NK-92 treated with Interleukin-12 subunit alpha and Interleukin-12 subunit beta, amount 100 ng/mL, for 24 hours (cell line): ENCODE results near the gene C4orf54.

ENCODE experiments used
- DNase-seq: peaks from one replicate; lab custom pipeline; 2025; lab: John Stamatoyannopoulos, UW

Gene C4orf54

DNA sequence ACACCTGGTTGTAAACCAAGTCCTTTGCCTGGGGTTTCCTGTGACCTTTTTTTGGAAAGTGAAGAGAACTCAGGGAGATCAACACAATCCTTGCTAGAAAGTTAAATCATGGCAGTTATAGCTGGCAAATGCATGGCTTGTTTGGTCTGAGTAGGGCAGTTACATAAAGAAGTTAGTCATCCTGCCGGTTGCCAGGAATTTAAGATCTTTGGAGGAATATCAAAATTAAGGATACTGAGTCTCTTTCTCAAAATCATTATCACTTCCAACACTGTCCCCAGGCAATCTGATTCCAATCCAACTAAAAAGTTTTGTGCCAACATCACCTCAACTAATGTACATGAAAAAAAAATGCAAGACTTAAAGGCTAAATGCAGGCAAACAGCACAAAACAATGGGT, 40.3 kb downstream of the C4orf54 start:
- no peak for DNase-seq

DNA sequence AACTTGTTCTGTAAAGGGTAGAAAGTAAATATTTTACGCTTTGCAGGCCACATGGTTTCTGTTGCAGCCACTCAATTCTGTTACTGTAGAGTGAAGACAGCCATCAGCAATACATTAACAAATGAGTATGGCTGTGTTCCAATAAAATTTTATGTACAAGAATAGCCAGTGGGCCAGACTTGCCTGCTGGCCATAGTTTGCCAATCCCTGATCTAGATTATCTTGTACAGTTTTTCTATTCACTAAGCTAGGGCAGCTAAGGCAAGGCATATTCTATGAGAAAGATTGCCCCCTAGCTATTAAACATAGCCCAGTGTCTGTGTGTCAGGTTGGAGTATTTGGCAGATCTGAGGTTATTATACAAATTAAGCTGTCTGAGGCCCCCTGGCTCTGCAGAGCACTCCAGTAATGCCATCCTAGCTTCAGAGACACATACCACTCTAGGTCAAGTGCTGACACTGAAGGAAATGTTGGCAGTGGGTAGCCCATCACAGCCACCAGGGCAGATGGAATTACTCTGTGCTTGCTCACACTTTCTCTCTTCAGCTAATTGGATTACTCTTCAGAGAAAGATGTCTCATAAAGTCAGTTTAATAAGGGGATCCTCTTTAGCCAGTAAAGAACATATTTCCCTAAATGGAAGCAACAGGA, 42.3 kb downstream of the C4orf54 start:
- no peak for DNase-seq

DNA sequence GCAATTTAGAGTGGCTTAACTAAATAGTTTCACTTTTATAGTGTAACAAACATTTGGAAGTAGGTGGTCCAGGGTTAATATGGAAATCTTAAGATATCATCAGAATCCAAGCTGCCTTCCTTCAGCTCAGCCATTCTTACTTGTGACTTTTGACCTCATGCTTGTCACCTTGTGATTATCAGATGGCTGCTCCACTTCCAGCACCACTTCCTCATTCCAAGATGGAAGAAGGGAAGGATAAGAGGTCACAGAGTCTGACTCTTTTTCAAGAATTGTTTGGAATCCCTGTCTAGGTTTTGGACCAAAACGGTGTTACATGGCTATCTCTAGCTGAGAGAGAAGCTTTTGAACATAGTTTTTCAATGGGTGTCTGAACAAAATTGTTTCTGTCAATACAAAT, 43.1 kb downstream of the C4orf54 start:
- DNase-seq = no peak

DNA sequence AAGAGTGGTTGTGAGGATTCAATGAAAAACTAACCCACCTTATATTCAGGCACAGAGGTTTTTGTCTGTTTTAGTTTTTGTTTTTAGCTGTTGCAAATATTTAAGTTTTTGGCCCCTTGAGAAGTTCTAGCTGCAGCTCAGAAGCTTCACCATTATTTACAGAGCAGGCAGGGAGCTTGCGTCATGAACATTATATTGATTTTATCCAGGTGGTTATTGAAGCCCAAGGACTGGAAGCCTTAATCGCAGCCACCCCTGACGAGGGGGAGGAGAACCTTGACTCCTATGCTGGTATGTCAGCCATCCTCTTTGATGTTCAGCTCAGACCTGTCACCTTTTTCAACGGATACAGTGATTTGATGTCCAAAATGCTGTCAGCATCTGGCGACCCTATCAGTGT, 44.9 kb downstream of the C4orf54 start:
- no peak for DNase-seq

DNA sequence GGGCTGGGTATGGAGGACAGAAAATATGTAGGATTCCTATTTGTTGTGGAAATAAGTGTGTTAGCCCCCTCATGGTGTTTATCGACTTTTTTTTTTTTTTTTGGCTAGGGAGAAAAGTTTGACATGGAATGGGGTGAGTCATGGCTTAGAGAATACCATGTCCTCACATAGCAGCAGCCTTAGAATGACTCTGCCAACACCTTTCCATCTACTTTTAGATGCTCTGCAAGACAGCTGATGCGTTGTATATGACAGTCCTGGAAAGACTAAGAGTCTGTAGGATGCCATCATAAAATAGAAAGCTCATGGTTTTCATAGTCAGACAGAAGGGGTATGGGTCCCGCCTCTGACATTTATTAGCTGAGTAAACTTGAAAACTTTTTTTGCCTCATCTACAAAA, 45.3 kb downstream of the C4orf54 start:
- no peak for DNase-seq

DNA sequence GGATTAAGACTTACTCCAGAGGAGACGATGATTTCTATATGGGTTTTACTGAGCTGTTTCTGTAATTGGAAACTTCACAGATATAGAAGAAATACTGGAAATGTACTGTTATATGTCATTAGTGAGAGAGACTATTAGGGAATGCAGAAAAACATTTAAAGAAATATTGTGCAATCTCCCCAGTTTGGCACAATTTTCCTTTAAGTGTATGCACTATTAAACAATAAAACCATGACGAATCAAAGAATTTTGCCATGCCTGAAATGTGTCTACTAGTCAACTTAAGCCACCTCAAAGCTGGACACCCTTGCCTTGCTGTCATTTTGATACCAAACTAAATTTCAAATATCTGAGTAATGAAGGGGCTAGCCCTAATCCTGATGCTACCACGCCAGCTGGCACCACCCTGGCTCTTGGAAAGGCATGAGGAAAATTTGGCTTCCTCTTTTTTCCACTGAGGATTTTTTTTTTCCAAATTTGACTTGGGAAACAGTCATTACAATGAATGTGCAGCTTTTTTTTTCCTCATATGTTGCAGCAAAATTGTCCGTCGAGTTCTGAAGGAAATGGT, 46.9 kb downstream of the C4orf54 start:
- no peak for DNase-seq

DNA sequence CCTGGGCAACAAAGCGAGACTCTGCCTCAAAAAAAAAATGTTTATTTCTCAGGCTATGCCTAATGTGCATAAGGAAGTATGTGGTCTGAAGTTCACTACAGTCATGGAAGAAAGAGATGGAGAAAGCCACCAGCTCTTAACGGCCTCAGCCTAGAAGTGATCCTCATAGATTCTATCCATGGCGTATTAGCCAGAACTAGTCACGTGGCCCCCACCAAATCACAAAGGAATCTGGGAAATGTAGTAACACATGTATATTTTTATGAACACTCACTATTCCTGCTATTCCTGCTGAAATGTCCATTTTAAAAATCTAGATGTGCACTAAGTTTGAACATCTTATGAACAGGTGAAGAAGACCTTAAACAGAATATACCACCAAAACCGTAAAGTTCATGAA, 49.2 kb downstream of the C4orf54 start:
- no peak for DNase-seq
